ENCODE results near the gene DKK3.

Gene DKK3

GRCh38 chr11:12031856-12032544, 23.6 kb upstream of the DKK3 start:
- no peak for DNase-seq (ENCODE audit: extremely low read depth in 1 of 2, low read depth in 1 of 2)

- DNase-seq (ENCODE audit: extremely low read depth in 1 of 2, low read depth in 1 of 2): no peak
Measured at GRCh38 chr11:12029738-12030363, 21.4 kb upstream of the DKK3 start.

- DNase-seq (ENCODE audit: extremely low read depth in 1 of 2, low read depth in 1 of 2): no peak
Measured at GRCh38 chr11:12029119-12029518, 20.7 kb upstream of the DKK3 start.

GRCh38 chr11:12028303-12028702, 19.9 kb upstream of the DKK3 start:
- no peak for DNase-seq (ENCODE audit: extremely low read depth in 1 of 2, low read depth in 1 of 2)

- DNase-seq (ENCODE audit: extremely low read depth in 1 of 2, low read depth in 1 of 2): no peak
Measured at GRCh38 chr11:12026331-12027211, 18.1 kb upstream of the DKK3 start.

- DNase-seq (ENCODE audit: extremely low read depth in 1 of 2, low read depth in 1 of 2): no peak
Measured at GRCh38 chr11:12024254-12024926, 16.0 kb upstream of the DKK3 start.

- DNase-seq (ENCODE audit: extremely low read depth in 1 of 2, low read depth in 1 of 2): no peak
Measured at GRCh38 chr11:12023015-12023414, 14.6 kb upstream of the DKK3 start.

- DNase-seq (ENCODE audit: extremely low read depth in 1 of 2, low read depth in 1 of 2): no peak
Measured at GRCh38 chr11:12020546-12020945, 12.1 kb upstream of the DKK3 start.

- DNase-seq (ENCODE audit: extremely low read depth in 1 of 2, low read depth in 1 of 2): no peak
Measured at GRCh38 chr11:12019866-12020416, 11.5 kb upstream of the DKK3 start.

- no peak for DNase-seq (ENCODE audit: extremely low read depth in 1 of 2, low read depth in 1 of 2)
Measured at GRCh38 chr11:12019337-12019736, 10.9 kb upstream of the DKK3 start.

- no peak for DNase-seq (ENCODE audit: extremely low read depth in 1 of 2, low read depth in 1 of 2)
Measured at GRCh38 chr11:12017865-12018453, 9.5 kb upstream of the DKK3 start.

- no peak for DNase-seq (ENCODE audit: extremely low read depth in 1 of 2, low read depth in 1 of 2)
Measured at GRCh38 chr11:12017243-12017678, 8.8 kb upstream of the DKK3 start.

GRCh38 chr11:12016246-12016645, 7.8 kb upstream of the DKK3 start:
- no peak for DNase-seq (ENCODE audit: extremely low read depth in 1 of 2, low read depth in 1 of 2)

- DNase-seq (ENCODE audit: extremely low read depth in 1 of 2, low read depth in 1 of 2): no peak
Measured at GRCh38 chr11:12015486-12015885, 7.1 kb upstream of the DKK3 start.

- DNase-seq (ENCODE audit: extremely low read depth in 1 of 2, low read depth in 1 of 2): no peak
Measured at GRCh38 chr11:12013781-12014180, 5.4 kb upstream of the DKK3 start.

GRCh38 chr11:12009617-12010321, 1.3 kb upstream of the DKK3 start:
- no peak for DNase-seq (ENCODE audit: extremely low read depth in 1 of 2, low read depth in 1 of 2)

- DNase-seq (ENCODE audit: extremely low read depth in 1 of 2, low read depth in 1 of 2): no peak
Measured at GRCh38 chr11:12008790-12009616, 577 bp upstream of the DKK3 start.

GRCh38 chr11:12007230-12007593, 1.2 kb downstream of the DKK3 start:
- no peak for DNase-seq (ENCODE audit: extremely low read depth in 1 of 2, low read depth in 1 of 2)
